ENCODE data around the gene CDC5L. TPM values are rescaled to one million over a fixed set of nuclear protein-coding genes. Genes with fewer than 3 reads are reported as not detected.
A peak's percentile ranks its signal among the peaks of the same experiment; 100 is the strongest.

The CDC5L gene
- total and polyA plus RNA-seq, 7 donors = 10.9 to 33.3 (median 27.4) TPM

DNA sequence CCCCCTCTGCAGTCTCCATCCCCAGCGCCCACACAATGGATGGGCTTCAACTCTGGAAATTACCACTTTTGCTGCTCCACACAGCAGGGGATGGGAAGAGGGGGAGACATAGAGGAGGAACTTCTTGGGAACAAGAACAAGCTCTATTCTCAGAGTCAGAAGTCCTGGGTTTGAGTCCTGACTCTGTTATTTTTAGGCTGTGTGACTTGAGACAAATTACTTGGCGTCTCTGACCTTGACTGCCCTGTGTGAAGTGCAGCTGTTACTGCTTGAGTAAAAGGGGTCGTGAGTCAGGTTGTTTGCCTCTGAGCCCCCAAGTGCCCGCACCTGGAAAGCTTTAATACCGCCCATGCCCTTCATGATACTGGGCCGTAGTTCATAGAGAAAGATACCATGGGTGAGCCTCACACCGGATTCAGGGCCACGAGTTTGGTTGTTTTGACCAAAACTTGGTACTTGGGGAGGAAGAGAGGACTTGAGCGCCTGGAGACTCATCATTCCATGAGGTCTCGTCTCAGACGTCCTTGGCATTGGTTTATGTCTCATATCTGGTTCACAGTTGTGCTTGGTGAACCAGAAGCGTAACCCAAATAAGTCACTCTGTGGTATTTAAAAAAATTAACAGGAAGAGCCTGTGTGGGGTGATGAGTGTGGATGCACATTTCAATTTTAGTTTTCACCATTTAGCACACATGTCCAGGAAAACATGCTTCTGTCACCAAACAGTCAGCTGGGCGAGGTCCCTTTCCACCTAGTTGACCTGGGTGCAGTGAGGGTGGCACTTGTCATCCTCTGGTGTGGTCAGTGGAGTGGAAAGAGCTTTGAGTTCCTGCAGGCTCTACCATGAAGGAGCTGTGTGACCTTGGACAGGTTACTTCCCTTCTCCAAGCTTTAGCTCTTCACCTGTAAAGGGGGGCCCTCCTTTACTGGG, 75.6 kb downstream of the CDC5L start:
- Histone ChIP-seq H3K9me3 (no peaks in the 10 kb centered on the region), H3K4me1 (no peaks in the 10 kb centered on the region), H3K27me3 (ENCODE audit: insufficient read depth in 3 of 3, low read length in 2 of 3) (no peaks in the 10 kb centered on the region), H3K4me3 (no peak overlapping the region), H3K36me3 (ENCODE audit: insufficient read depth in 1 of 2, low read depth in 1 of 2) (no peaks in the 10 kb centered on the region), H3K27ac (no peak overlapping the region)
- intact Hi-C loops (cut with DNase I) = no loop called here
- WGBS, 3 donors = 91 to 95% (median 94%) methylated on average over 13 of the region's 13 CpGs
- ATAC-seq = no peak
- TF ChIP-seq, protein P1, sequence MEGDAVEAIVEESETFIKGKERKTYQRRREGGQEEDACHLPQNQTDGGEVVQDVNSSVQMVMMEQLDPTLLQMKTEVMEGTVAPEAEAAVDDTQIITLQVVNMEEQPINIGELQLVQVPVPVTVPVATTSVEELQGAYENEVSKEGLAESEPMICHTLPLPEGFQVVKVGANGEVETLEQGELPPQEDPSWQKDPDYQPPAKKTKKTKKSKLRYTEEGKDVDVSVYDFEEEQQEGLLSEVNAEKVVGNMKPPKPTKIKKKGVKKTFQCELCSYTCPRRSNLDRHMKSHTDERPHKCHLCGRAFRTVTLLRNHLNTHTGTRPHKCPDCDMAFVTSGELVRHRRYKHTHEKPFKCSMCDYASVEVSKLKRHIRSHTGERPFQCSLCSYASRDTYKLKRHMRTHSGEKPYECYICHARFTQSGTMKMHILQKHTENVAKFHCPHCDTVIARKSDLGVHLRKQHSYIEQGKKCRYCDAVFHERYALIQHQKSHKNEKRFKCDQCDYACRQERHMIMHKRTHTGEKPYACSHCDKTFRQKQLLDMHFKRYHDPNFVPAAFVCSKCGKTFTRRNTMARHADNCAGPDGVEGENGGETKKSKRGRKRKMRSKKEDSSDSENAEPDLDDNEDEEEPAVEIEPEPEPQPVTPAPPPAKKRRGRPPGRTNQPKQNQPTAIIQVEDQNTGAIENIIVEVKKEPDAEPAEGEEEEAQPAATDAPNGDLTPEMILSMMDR (IDR thresholded peaks at IDR 0.05) = no peak
- DNase-seq = no peak

DNA sequence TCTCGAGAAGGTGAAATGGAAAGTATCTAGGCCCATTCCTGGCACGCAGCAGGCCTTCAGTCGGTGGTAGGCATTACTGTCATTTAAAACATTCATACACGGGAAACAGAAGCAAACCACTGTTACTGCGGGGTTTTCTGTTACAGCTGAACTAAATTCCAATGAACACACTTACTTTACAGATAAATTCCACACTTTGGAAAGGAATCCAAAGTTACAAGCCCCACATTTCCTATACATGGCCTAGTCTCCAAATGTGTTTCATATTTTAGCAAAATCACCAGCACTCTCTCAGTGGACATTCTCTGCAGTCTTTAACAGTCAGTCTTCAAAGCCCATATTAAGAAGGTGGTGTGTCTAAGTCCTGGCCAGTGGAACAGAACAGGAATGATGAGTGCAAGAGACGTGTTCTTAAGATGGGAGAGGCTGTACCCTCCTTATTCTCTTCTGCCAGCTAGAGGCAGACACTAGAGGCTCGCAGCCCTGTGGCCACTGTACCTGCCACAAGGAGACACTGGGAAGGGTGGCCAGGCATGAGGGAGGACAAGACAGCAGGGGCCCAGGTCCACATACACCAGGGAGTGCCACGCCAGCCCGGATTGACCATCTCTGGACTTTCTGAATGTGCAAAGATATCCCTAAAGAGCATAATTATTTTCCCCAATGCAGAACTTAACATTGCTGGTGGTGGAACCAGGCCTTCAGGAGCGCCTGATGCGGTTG, 76.4 kb downstream of the CDC5L start:
- intact Hi-C loops (cut with DNase I) = no loop called here
- Histone ChIP-seq H3K4me1 (no peaks in the 10 kb centered on the region), H3K27me3 (ENCODE audit: insufficient read depth in 3 of 3, low read length in 2 of 3) (no peaks in the 10 kb centered on the region), H3K4me3 (no peak overlapping the region), H3K36me3 (ENCODE audit: insufficient read depth in 1 of 2, low read depth in 1 of 2) (no peaks in the 10 kb centered on the region), H3K9me3 (no peaks in the 10 kb centered on the region), H3K27ac (no peak overlapping the region)
- ATAC-seq (no peak), DNase-seq (no peak)
- TF ChIP-seq, protein P1 (IDR thresholded peaks at IDR 0.05) = no peak
- 81 to 86% (median 84%) methylated on average over 11 of the region's 11 CpGs for WGBS, 3 donors

DNA sequence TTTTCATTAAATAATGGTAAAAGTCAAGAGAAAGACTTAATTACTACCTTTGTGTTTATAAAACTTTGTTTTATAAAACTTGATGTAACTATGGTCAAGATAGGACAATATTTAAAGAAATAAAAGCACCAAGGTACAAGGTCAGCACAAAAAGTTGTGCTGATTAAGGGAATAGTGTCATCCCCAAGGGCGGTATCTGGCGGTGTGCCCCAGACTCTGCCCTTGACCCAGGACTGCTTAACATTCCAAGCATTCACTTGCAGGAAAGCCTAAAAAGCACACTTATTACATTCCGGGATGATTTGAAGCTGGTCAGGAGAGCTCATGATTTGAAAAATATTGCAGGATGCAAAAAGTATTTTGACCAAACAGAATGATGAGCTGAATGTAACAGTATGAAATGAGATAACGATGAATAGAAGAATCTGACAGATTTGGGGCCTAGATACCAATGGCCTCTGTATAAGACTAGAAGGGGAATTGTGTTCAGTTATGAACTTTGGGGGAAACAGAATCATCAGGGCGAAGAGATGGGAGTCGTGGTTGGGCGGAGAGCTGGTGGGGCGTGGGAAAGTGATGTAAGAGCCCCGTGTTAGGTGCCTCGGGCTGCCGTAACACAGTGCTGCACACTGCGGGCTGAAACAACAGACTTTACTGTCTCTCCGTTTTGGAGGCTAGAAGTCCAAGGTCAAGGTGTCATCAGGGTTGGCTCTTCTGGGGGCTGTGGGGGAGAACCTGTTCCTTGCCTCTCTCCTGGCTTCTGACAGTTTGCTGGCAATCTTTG, 77.2 kb downstream of the CDC5L start:
- intact Hi-C loops (cut with DNase I) = no loop called here
- ATAC-seq (no peak), DNase-seq (peak in 1 of 2 donors; percentile 50)
- TF ChIP-seq, protein P1 (IDR thresholded peaks at IDR 0.05) = no peak
- Histone ChIP-seq H3K27ac (no peak overlapping the region), H3K27me3 (ENCODE audit: insufficient read depth in 3 of 3, low read length in 2 of 3) (no peaks in the 10 kb centered on the region), H3K4me3 (no peak overlapping the region), H3K4me1 (no peaks in the 10 kb centered on the region), H3K36me3 (ENCODE audit: insufficient read depth in 1 of 2, low read depth in 1 of 2) (no peaks in the 10 kb centered on the region), H3K9me3 (no peaks in the 10 kb centered on the region)
- 82 to 85% (median 84%) methylated on average over 13 of the region's 13 CpGs for WGBS, 3 donors

DNA sequence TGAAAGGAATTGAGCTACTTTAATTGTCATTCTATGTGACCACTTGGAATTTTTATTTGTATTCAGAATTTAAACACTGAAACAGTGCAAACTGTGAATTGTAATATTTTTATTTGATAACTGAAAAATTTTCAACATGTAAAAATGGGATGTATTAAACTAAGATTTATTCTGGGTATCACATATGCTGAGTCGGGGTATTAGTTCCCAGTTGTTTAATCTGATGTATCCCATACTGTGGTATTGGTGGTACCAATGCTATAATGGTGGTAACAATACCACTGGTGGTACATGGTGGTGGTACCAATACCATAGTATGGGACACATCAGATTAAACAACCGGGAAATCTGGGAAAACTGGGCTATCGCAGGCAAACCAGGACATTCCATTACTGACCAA, 79.4 kb downstream of the CDC5L start:
- DNase-seq (no peak), ATAC-seq (no peak)
- peaks cover 12% of the 10 kb centered on the region for H3K4me1 ChIP-seq
- H3K36me3 ChIP-seq (ENCODE audit: insufficient read depth in 1 of 2, low read depth in 1 of 2) = no peaks in the 10 kb centered on the region
- H3K27me3 ChIP-seq (ENCODE audit: insufficient read depth in 3 of 3, low read length in 2 of 3) = no peaks in the 10 kb centered on the region
- H3K4me3 ChIP-seq = no peak overlapping the region
- no peaks in the 10 kb centered on the region for H3K9me3 ChIP-seq
- no peak overlapping the region for H3K27ac ChIP-seq
- 90 to 97% (median 92%) methylated on average over 3 of the region's 3 CpGs for WGBS, 3 donors
- TF ChIP-seq, protein P1 (IDR thresholded peaks at IDR 0.05) = no peak
- intact Hi-C loops (cut with DNase I) = no loop called here

Data from psoas muscle (tissue), 8 donors.